ENCODE results near the gene ARL6.

ARL6 gene

GRCh38 chr3:97764407-97765238 lies at the start of gene ARL6:
Gene ARL6, plus strand, starts transcription at chr3:97764758. Its CDS starts 3,350 bp downstream, at chr3:97768108.
- peak; percentile 3; the same call in 1 of the 2 replicates for TF ChIP-seq ZFX (IDR thresholded peaks at IDR 0.05)
- peak; percentile 37 for TF ChIP-seq CTCF (conservative IDR thresholded peaks at IDR 0.05)
- H3K27ac ChIP-seq = peak within 1 kb of the TSS; percentile 61

- TF ChIP-seq CTCF (conservative IDR thresholded peaks at IDR 0.05) = peak; percentile 92
- TF ChIP-seq ZFX (IDR thresholded peaks at IDR 0.05) = no peak
- H3K27ac ChIP-seq = no peak overlapping the region
Measured at GRCh38 chr3:97719156-97719821, 45.3 kb upstream of the ARL6 start.

GRCh38 chr3:97720417-97720816 lies 44.1 kb upstream of the ARL6 start:
- H3K27ac ChIP-seq = no peak overlapping the region
- no peak for TF ChIP-seq ZFX (IDR thresholded peaks at IDR 0.05)

- TF ChIP-seq ZFX (IDR thresholded peaks at IDR 0.05) = no peak
- TF ChIP-seq CTCF (conservative IDR thresholded peaks at IDR 0.05) = no peak
- no peak overlapping the region for H3K27ac ChIP-seq
Measured at GRCh38 chr3:97721446-97721845, 43.1 kb upstream of the ARL6 start.

GRCh38 chr3:97736928-97737327 lies 27.6 kb upstream of the ARL6 start:
- TF ChIP-seq CTCF (conservative IDR thresholded peaks at IDR 0.05) = no peak
- TF ChIP-seq ZFX (IDR thresholded peaks at IDR 0.05) = no peak
- H3K27ac ChIP-seq = no peak overlapping the region

- H3K27ac ChIP-seq = no peak overlapping the region
- TF ChIP-seq CTCF (conservative IDR thresholded peaks at IDR 0.05) = no peak
- no peak for TF ChIP-seq ZFX (IDR thresholded peaks at IDR 0.05)
Measured at GRCh38 chr3:97738761-97739160, 25.8 kb upstream of the ARL6 start.

GRCh38 chr3:97742036-97742435 lies 22.5 kb upstream of the ARL6 start:
- no peak for TF ChIP-seq CTCF (conservative IDR thresholded peaks at IDR 0.05)
- TF ChIP-seq ZFX (IDR thresholded peaks at IDR 0.05) = no peak
- H3K27ac ChIP-seq = no peak overlapping the region
